Muscle layer of duodenum (tissue), 2 donors: Measurements from ENCODE around the gene DHFR2.
"Not testable (repeated sequence)": the region's sequence is repeated elsewhere in the genome, so short reads cannot be mapped to it uniquely, and the experiment has no call there.

Experiments used
- H3K27ac ChIP-seq: one replicate; pipeline ENCODE4 v1.7.0; 2013; ENCODE audit warnings: mild to moderate bottlenecking, low read length
- H3K27me3 ChIP-seq: one replicate; pipeline ENCODE4 v1.7.0; 2013; ENCODE audit warnings: low read depth, mild to moderate bottlenecking, control low read depth, low read length
- H3K36me3 ChIP-seq, 2 donors: one replicate each; pipeline ENCODE4 v1.7.0; 2013; ENCODE audit warnings: low read length in 2 of 2, control low read depth in 1 of 2, mild to moderate bottlenecking in 1 of 2; ENCODE audit not compliant: insufficient read depth in 2 of 2, control insufficient read depth in 1 of 2
- H3K4me1 ChIP-seq, 2 donors: one replicate each; pipeline ENCODE4 v1.7.0; 2013; ENCODE audit warnings: low read length in 2 of 2, mild to moderate bottlenecking in 2 of 2, control low read depth in 1 of 2, moderate library complexity in 1 of 2; ENCODE audit not compliant: insufficient read depth in 2 of 2, control insufficient read depth in 1 of 2
- H3K4me3 ChIP-seq, 2 donors: one replicate each; pipeline ENCODE4 v1.7.0; 2013; ENCODE audit warnings: low read length in 2 of 2, low read depth in 1 of 2, mild to moderate bottlenecking in 1 of 2
- H3K9me3 ChIP-seq, 2 donors: one replicate each; pipeline ENCODE4 v1.7.0; 2013; ENCODE audit warnings: low read length in 2 of 2, control low read depth in 1 of 2, mild to moderate bottlenecking in 1 of 2; ENCODE audit not compliant: control insufficient read depth in 1 of 2
- donor health status: healthy.

The DHFR2 gene

DNA sequence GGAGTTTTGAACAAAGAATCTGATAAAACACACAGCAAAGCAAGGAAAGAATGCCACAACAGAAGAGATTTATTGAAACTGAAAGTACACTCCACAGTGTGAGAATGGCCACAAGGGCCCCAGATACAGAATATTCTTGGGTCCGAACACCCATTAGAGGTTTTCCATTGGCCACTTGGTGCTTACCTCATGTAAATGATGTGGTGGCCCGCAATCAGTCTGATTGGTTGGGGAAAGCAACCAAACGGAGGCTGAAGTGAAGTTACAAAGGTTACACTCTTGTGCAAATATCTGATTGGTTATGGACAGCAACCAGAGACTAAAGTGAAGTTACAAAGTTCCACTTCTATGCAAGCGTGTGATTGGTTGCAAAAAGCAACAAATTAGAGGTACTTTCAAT, 20.5 kb upstream of the DHFR2 start:
- H3K36me3 ChIP-seq, result peaks cover 6 to 18% of the 10 kb centered on the region in 2 donors

DNA sequence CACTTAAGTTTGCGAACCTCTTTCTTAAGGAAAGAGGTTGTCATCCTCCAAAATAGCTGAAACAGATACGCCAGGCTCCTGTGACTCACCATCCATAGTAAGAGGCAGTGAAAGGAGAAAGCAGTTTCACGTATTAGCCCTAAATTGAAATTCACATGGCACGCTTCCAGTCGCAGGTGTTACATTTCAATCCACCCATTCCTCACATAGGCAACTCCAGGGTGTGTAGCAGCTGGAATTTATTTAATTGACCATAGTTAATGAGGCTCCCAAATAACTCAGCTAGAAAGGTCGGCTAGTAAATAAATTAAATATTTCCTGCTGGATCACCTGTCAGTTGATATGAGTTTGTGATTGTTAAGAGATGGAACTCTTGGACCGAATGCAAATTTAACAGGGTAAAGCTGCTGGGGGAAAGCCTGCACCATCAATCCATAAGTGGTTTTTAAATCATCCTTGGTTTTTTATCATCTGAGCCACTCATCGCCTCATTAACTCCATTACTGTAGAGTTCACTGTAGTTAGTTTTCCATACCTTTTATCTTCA, 19.7 kb upstream of the DHFR2 start:
- H3K27ac ChIP-seq, result no peak overlapping the region
- H3K4me3 ChIP-seq, result no peak overlapping the region
- H3K4me1 ChIP-seq, result no peaks in the 10 kb centered on the region
- peaks cover 6 to 18% of the 10 kb centered on the region in 2 donors for H3K36me3 ChIP-seq
- H3K27me3 ChIP-seq, result no peaks in the 10 kb centered on the region
- no peaks in the 10 kb centered on the region for H3K9me3 ChIP-seq

More for the DNA sequence above, 20.5 kb upstream of the DHFR2 start:
- H3K4me3 ChIP-seq, result no peak overlapping the region
- H3K4me1 ChIP-seq, result no peaks in the 10 kb centered on the region
- no peaks in the 10 kb centered on the region for H3K9me3 ChIP-seq
- H3K27me3 ChIP-seq, result no peaks in the 10 kb centered on the region
- H3K27ac ChIP-seq, result no peak overlapping the region

DNA sequence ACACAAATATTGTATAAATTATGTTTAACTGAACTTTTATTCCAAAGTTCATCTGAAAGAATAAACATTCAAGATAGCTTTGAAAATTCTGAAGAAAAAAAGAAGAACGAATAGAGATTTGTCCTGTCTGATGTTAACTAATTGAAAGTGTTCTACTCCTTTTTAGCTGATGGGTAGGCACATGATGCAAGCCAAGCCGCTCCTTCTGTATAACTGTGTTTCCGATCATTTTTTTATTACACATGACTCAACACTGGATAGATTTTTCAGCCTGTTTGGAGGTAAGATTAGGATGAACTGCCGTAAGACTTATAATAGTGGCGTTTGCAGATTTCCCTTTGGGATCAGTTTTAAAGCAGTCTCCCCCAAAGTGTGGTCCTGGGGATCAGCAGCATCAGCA, 19.2 kb upstream of the DHFR2 start:
- peaks cover 8 to 21% of the 10 kb centered on the region in 2 donors for H3K36me3 ChIP-seq
- no peaks in the 10 kb centered on the region for H3K9me3 ChIP-seq
- H3K4me1 ChIP-seq, result no peaks in the 10 kb centered on the region
- H3K27ac ChIP-seq, result no peak overlapping the region
- no peaks in the 10 kb centered on the region for H3K27me3 ChIP-seq
- H3K4me3 ChIP-seq, result no peak overlapping the region

DNA sequence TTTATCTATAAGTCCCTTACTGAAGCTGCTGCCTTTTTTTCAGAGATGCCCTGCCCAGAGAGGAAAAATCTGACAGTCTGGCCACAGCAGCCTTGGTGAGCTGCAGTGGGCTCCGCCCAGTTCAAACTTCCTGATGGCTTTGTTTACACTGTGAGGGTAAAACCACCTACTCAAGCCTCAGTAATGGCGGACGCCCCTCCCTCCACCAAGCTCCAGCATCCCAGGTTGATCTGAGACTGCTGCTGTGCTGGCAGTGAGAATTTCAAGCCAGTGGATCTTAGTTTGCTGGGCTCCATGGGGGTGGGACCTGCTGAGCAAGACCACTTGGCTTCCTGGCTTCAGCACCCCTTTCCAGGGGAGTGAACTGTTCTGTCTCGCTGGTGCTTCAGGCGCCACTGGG, 17.8 kb upstream of the DHFR2 start:
- not testable (repeated sequence) for H3K9me3 ChIP-seq, H3K27me3 ChIP-seq, H3K4me1 ChIP-seq, H3K4me3 ChIP-seq, H3K27ac ChIP-seq
- peaks cover 14 to 26% of the 10 kb centered on the region in 2 donors for H3K36me3 ChIP-seq

DNA sequence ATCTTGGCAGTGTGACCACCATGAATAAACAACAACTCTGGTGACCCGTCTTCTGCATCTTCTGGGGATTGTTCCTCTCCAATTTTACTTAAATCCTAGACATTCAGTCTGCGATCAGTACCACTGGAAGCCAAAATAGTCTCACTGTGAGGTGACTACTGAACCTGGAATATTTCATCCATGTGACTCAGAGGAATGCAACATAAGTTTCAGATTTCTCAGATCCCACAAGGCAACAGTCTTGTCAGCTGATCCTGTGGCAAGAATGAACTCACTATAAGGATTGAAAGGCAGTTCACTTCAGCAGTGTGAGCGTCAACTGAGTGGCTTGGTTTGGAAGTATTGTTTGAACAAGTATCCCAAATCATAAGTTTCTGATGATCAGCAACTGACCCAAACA, 13.3 kb upstream of the DHFR2 start:
- Histone ChIP-seq H3K36me3 (peaks cover 18 to 19% of the 10 kb centered on the region in 2 donors), H3K4me3 (no peak overlapping the region), H3K27me3 (no peaks in the 10 kb centered on the region), H3K9me3 (no peaks in the 10 kb centered on the region), H3K4me1 (no peaks in the 10 kb centered on the region), H3K27ac (no peak overlapping the region)

GRCh38 chr3:94071713-94072284, 9.1 kb upstream of the DHFR2 start:
- Histone ChIP-seq H3K4me1 (no peaks in the 10 kb centered on the region), H3K9me3 (no peaks in the 10 kb centered on the region), H3K4me3 (no peak overlapping the region), H3K36me3 (peaks cover 21 to 22% of the 10 kb centered on the region in 2 donors), H3K27me3 (no peaks in the 10 kb centered on the region), H3K27ac (no peak overlapping the region)

DNA sequence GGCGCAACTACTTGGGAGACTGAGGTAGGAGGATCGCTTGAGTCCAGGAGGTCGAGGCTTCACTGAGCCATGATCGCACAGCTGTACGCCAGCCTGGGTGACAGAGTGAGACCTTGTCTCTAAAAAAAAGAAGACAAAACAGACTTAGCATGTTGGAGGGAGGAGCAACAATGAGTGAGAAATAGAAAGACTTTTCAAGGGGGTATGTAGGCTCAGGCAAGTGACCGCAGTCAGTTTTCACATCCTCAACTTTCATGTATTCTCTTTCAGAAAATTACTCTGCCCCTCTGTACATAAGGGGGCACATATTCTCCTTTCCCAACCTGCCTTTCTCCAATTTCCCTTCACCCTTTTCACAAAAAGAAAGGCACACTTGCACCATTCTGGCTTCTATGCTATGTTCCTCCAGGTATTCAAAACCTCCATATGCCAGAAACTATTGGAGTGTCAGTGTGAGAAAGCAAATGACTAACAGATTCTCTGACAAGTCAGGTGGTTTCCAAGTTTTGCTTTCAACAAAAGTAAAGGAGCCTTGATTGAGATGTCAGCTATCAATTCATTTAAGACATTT, 7.7 kb upstream of the DHFR2 start:
- H3K36me3 ChIP-seq, result peaks cover 15% of the 10 kb centered on the region in 2 donors

GRCh38 chr3:94069194-94069813, 6.6 kb upstream of the DHFR2 start:
- Histone ChIP-seq H3K9me3 (no peaks in the 10 kb centered on the region), H3K36me3 (peaks cover 15% of the 10 kb centered on the region in 2 donors), H3K4me3 (no peak overlapping the region), H3K27me3 (no peaks in the 10 kb centered on the region), H3K4me1 (peaks cover 0 to 7% of the 10 kb centered on the region in 2 donors), H3K27ac (no peak overlapping the region)

More for the DNA sequence above, 7.7 kb upstream of the DHFR2 start:
- no peak overlapping the region for H3K4me3 ChIP-seq
- H3K4me1 ChIP-seq, result no peaks in the 10 kb centered on the region
- H3K9me3 ChIP-seq, result no peaks in the 10 kb centered on the region
- H3K27ac ChIP-seq, result no peak overlapping the region
- no peaks in the 10 kb centered on the region for H3K27me3 ChIP-seq

- no peak overlapping the region for H3K4me3 ChIP-seq
- H3K36me3 ChIP-seq, result peaks cover 8 to 13% of the 10 kb centered on the region in 2 donors
- H3K27ac ChIP-seq, result no peak overlapping the region
- peaks cover 9 to 21% of the 10 kb centered on the region in 2 donors for H3K4me1 ChIP-seq
- no peaks in the 10 kb centered on the region for H3K9me3 ChIP-seq
- H3K27me3 ChIP-seq, result no peaks in the 10 kb centered on the region
Measured at GRCh38 chr3:94066506-94067500, 4.1 kb upstream of the DHFR2 start.

DNA sequence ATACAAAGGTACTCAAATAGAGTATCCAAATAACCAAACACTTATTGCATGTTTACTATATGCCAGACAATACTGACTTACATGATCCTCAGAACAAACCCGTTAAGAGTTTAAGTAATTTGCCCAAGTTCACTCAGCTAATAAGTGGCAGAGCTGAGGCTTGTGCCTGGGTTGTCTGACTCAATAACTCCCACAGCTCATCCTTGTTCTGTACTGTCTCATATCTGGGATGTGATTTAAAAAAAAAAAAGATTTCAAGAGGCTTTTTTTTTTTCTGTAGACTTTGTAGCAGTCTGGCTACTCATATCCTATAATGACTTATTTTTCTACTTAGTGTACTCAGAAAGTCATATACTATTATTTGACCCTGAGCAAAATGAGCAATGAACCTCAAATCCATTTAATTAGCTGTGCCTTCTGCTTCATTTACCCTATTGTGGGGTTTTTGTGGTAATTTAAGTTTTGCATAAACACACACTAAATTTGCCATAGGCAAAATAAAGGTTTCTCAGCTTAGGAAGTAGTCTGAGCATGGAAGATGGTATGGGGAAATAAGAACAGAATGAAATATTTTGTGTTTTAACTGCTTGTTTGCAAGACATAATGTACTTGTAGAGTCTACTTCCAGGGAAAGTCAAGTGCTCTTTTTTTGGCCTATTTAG, 3.2 kb upstream of the DHFR2 start:
- no peaks in the 10 kb centered on the region for H3K27me3 ChIP-seq
- no peaks in the 10 kb centered on the region for H3K9me3 ChIP-seq
- H3K4me1 ChIP-seq, result peaks cover 10 to 21% of the 10 kb centered on the region in 2 donors
- H3K36me3 ChIP-seq, result peaks cover 4 to 8% of the 10 kb centered on the region in 2 donors
- no peak overlapping the region for H3K27ac ChIP-seq
- H3K4me3 ChIP-seq, result no peak overlapping the region
